K562 (cell line): ENCODE data around the gene C1orf167. TPM values are rescaled to one million over a fixed set of nuclear protein-coding genes. Genes with fewer than 3 reads are reported as not detected.

Experiments used
- CBFB ChIP-seq: sonication (generic); formaldehyde crosslinking; IDR thresholded peaks from 2 replicates; pipeline ENCODE4 v1.4.0; 2020; ENCODE audit warnings: mild to moderate bottlenecking, missing genetic modification reagents
- CBX8 ChIP-seq: fragments of 200-600 bp; sonication (generic); IDR thresholded peaks from 2 replicates; pipeline ENCODE4 v1.6.1; 2012; ENCODE audit warnings: borderline replicate concordance, mixed run types, low read depth, mild to moderate bottlenecking, moderate library complexity, mixed read lengths, low read length, control low read depth, inconsistent platforms; ENCODE audit not compliant: poor library complexity, severe bottlenecking; ENCODE audit errors: extremely low read depth
- GABPB2 ChIP-seq: fragments of 250-450 bp; sonication (Bioruptor Pico); conservative IDR thresholded peaks from 2 replicates; pipeline ENCODE4 v1.5.1; 2021; ENCODE audit warnings: mild to moderate bottlenecking
- HDAC6 ChIP-seq: IDR thresholded peaks from 2 replicates; pipeline ENCODE4 v1.6.1; 2012; ENCODE audit warnings: low read depth, mild to moderate bottlenecking, control low read depth, inconsistent platforms, low read length, moderate library complexity
- MED1 ChIP-seq: sonication (generic); formaldehyde crosslinking; IDR thresholded peaks from 2 replicates; pipeline ENCODE4 v1.8.1; 2023; ENCODE audit warnings: missing genetic modification reagents, borderline replicate concordance
- NR1H2 ChIP-seq: sonication (generic); formaldehyde crosslinking; IDR thresholded peaks from 2 replicates; pipeline ENCODE4 v1.4.0; 2020; ENCODE audit warnings: mild to moderate bottlenecking, missing genetic modification reagents
- PTBP1 ChIP-seq: fragments of 200-400 bp; formaldehyde crosslinking; IDR thresholded peaks from 2 replicates; pipeline ENCODE4 v1.6.1; 2017; ENCODE audit warnings: low read depth, low read length
- SMARCA4 ChIP-seq: fragments of 450-650 bp; IDR thresholded peaks from 2 replicates; pipeline ENCODE4 v1.6.1; 2016
- TEAD4 ChIP-seq, 2 experiments: sonication (generic) in 1 of 2; formaldehyde crosslinking in 1 of 2; IDR thresholded peaks; 2 replicates each; pipeline versions ENCODE4 v1.6.1 to v1.8.0; 2012 to 2022; ENCODE audit warnings: borderline replicate concordance in 1 of 2, inconsistent platforms in 1 of 2, low read length in 1 of 2, mild to moderate bottlenecking in 1 of 2, missing genetic modification reagents in 1 of 2
- TSHZ1 ChIP-seq: fragments of 250-450 bp; sonication (Bioruptor Pico); IDR thresholded peaks from 2 replicates; pipeline ENCODE4 v1.4.0; 2020; ENCODE audit warnings: mild to moderate bottlenecking, moderate library complexity
- ZNF175 ChIP-seq: fragments of 200-800 bp; sonication (Bioruptor generic); IDR thresholded peaks from 2 replicates; pipeline ENCODE4 v1.6.1; 2016; ENCODE audit warnings: low read depth, mild to moderate bottlenecking, missing genetic modification characterization, missing compliant biosample characterization
- polyA plus RNA-seq, 8 experiments: library from polyadenylated mRNA; depleted of rRNA in 4 of 8; stranded (reverse) in 5 of 8; unstranded in 3 of 8; fragments of >200 nt; fragmentation: Nextera tagmentation in 2 of 8; fragmentation: Illumina TruSeq in 1 of 8; extraction: Ambion mirVana in 2 of 8; extraction: Trizol in 1 of 8; gene quantifications; 2 replicates each; pipeline versions ENCODE4 v1.2.1 to v1.2.3, GENCODE V29; 2011 to 2014; ENCODE audit warnings: inconsistent platforms in 1 of 8, missing spikeins in 1 of 8
- total RNA-seq, 7 experiments: library from RNA; depleted of rRNA in 6 of 7; stranded (reverse); fragments of >200 nt in 6 of 7; fragmentation: Illumina TruSeq in 2 of 7; extraction: Trizol in 2 of 7; gene quantifications; 2 replicates each; pipeline versions ENCODE4 v1.2.1 to v1.2.3, GENCODE V29; 2011 to 2021; ENCODE audit warnings: low replicate concordance in 1 of 7
- TF ChIP-seq, protein P1 (sequence below): fragments of 450-650 bp; formaldehyde crosslinking; IDR thresholded peaks from 2 replicates; pipeline ENCODE4 v1.4.0; 2020; ENCODE audit warnings: mild to moderate bottlenecking, moderate library complexity
- TF ChIP-seq, protein P2 (sequence below): fragments of 450-650 bp; IDR thresholded peaks from 2 replicates; pipeline ENCODE4 v1.6.1; 2017; ENCODE audit warnings: mild to moderate bottlenecking, moderate library complexity
- TF ChIP-seq, protein P3 (sequence below): sonication (generic); formaldehyde crosslinking; IDR thresholded peaks from 2 replicates; pipeline ENCODE4 v1.8.1; 2023; ENCODE audit warnings: missing genetic modification reagents, mild to moderate bottlenecking, borderline replicate concordance

C1orf167 gene
- total and polyA plus RNA-seq, 9 of the 15 experiments (the other 6 are each of a cell fraction or from before 2014, with no cell fraction given), result 0.22 to 0.86 (median 0.31) TPM; not detected in 2

DNA sequence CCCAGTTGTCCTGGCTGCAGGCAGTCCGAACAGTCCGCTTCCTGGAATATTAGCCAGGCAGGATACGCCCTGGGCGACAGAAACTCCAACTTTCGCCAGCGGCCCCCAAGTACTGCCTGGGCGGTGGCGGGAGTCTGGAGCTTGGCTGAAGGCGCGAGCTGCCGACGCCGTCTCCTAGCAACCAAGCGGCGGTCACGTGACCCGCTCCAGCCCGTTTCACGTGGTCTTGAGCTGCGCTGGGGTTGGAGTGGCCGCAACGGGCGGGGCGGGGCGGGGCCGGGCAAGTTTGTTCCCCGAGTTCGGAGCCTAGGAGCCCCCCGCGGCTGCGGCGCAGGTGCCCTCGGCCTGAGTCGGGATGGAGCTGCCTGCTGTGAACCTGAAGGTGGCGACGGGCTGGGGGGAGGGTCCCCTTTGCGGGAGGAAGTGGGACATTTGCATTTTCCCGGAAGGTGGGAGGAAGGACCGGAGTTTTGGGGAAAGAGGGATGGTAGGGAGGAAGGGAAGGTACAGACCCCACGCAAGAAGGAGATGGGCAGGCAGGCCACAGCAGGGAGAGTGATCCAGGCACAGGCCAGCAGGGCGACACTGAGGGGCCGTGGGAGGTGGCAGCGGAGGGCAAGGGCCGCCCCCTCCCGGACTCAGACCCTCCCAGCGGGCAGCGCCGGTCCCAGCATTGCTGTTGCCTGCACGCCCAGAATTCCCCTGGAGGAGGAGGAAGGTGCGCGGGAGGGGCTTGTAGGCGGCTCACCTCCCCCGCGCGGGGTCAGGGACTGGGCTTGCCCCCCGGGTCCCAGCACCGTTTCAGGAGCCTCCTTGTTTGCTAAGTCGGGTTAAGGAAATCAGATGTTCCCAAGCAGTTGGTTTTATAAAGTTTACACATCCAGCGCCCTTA lies 25.9 kb upstream of the C1orf167 start, which contains the start of gene AGTRAP (continued):
- TF ChIP-seq GABPB2 (CRISPR knock-in tag) (no peak), ZNF175 (CRISPR knock-in tag) (no peak), HDAC6 (no peak), CBX8 (no peak), NR1H2 (CRISPR knock-in tag) (no peak), SMARCA4 (no peak), TSHZ1 (no peak), CBFB (CRISPR knock-in tag) (no peak), PTBP1 (no peak), TEAD4 (IDR thresholded peaks at IDR 0.05; ENCODE audit: low read length) (no peak), TEAD4 (CRISPR knock-in tag; IDR thresholded peaks at IDR 0.05; ENCODE audit: borderline replicate concordance) (no peak), MED1 (CRISPR knock-in tag) (no peak)
- TF ChIP-seq, protein P1, sequence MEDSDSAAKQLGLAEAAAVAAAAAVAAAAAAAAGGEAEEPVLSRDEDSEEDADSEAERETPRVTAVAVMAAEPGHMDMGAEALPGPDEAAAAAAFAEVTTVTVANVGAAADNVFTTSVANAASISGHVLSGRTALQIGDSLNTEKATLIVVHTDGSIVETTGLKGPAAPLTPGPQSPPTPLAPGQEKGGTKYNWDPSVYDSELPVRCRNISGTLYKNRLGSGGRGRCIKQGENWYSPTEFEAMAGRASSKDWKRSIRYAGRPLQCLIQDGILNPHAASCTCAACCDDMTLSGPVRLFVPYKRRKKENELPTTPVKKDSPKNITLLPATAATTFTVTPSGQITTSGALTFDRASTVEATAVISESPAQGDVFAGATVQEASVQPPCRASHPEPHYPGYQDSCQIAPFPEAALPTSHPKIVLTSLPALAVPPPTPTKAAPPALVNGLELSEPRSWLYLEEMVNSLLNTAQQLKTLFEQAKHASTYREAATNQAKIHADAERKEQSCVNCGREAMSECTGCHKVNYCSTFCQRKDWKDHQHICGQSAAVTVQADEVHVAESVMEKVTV, result no peak
- TF ChIP-seq, protein P2, sequence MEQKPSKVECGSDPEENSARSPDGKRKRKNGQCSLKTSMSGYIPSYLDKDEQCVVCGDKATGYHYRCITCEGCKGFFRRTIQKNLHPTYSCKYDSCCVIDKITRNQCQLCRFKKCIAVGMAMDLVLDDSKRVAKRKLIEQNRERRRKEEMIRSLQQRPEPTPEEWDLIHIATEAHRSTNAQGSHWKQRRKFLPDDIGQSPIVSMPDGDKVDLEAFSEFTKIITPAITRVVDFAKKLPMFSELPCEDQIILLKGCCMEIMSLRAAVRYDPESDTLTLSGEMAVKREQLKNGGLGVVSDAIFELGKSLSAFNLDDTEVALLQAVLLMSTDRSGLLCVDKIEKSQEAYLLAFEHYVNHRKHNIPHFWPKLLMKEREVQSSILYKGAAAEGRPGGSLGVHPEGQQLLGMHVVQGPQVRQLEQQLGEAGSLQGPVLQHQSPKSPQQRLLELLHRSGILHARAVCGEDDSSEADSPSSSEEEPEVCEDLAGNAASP, result no peak
- TF ChIP-seq, protein P3, sequence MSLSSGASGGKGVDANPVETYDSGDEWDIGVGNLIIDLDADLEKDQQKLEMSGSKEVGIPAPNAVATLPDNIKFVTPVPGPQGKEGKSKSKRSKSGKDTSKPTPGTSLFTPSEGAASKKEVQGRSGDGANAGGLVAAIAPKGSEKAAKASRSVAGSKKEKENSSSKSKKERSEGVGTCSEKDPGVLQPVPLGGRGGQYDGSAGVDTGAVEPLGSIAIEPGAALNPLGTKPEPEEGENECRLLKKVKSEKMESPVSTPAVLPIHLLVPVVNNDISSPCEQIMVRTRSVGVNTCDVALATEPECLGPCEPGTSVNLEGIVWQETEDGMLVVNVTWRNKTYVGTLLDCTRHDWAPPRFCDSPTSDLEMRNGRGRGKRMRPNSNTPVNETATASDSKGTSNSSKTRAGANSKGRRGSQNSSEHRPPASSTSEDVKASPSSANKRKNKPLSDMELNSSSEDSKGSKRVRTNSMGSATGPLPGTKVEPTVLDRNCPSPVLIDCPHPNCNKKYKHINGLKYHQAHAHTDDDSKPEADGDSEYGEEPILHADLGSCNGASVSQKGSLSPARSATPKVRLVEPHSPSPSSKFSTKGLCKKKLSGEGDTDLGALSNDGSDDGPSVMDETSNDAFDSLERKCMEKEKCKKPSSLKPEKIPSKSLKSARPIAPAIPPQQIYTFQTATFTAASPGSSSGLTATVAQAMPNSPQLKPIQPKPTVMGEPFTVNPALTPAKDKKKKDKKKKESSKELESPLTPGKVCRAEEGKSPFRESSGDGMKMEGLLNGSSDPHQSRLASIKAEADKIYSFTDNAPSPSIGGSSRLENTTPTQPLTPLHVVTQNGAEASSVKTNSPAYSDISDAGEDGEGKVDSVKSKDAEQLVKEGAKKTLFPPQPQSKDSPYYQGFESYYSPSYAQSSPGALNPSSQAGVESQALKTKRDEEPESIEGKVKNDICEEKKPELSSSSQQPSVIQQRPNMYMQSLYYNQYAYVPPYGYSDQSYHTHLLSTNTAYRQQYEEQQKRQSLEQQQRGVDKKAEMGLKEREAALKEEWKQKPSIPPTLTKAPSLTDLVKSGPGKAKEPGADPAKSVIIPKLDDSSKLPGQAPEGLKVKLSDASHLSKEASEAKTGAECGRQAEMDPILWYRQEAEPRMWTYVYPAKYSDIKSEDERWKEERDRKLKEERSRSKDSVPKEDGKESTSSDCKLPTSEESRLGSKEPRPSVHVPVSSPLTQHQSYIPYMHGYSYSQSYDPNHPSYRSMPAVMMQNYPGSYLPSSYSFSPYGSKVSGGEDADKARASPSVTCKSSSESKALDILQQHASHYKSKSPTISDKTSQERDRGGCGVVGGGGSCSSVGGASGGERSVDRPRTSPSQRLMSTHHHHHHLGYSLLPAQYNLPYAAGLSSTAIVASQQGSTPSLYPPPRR, result no peak
